HL-60 (cell line): Measurements from ENCODE around the gene ZNF134.

Experiments used
- CTCF ChIP-seq: IDR thresholded peaks from one replicate; pipeline ENCODE4 v1.5.1; 2011; ENCODE audit warnings: low read length, control low read depth, inconsistent platforms; ENCODE audit not compliant: insufficient read depth
- POLR2AphosphoS5 ChIP-seq: IDR thresholded peaks from 2 replicates; pipeline ENCODE4 v1.6.1; 2012; ENCODE audit warnings: low read depth
- REST ChIP-seq: IDR thresholded peaks from 2 replicates; pipeline ENCODE4 v1.6.1; 2012; ENCODE audit warnings: low read depth; ENCODE audit not compliant: insufficient replicate concordance
- SPI1 ChIP-seq: IDR thresholded peaks from 2 replicates; pipeline ENCODE4 v1.6.1; 2012; ENCODE audit warnings: low read depth, mild to moderate bottlenecking, borderline replicate concordance

- no peak for TF ChIP-seq CTCF
- no peak for TF ChIP-seq POLR2AphosphoS5
- no peak for TF ChIP-seq REST
- TF ChIP-seq SPI1: no peak
Measured at GRCh38 chr19:57653689-57654088, 39.6 kb downstream of the ZNF134 start.
